ENCODE measurements around the gene USP38.
"Not testable (repeated sequence)": the region's sequence is repeated elsewhere in the genome, so short reads cannot be mapped to it uniquely, and the experiment has no call there.

The USP38 gene

GRCh38 chr4:143253166-143253565 is 68.4 kb downstream of the USP38 start:
- DNase-seq = no peak
- intact Hi-C loops (cut with DNase I) = no loop called here

GRCh38 chr4:143254491-143255226 is 69.9 kb downstream of the USP38 start:
- intact Hi-C loops (cut with DNase I) = no loop called here
- no peak for DNase-seq

GRCh38 chr4:143256456-143256855 is 71.7 kb downstream of the USP38 start:
- DNase-seq = no peak
- intact Hi-C loops (cut with DNase I) = no loop called here

- intact Hi-C loops (cut with DNase I) = no loop called here
- DNase-seq = no peak
Observed at GRCh38 chr4:143257356-143257755, 72.6 kb downstream of the USP38 start.

GRCh38 chr4:143260750-143261149 is 76.0 kb downstream of the USP38 start:
- intact Hi-C loops (cut with DNase I) = no loop called here
- DNase-seq = no peak

GRCh38 chr4:143262838-143263237 is 78.1 kb downstream of the USP38 start:
- DNase-seq = no peak
- intact Hi-C loops (cut with DNase I) = no loop called here

- intact Hi-C loops (cut with DNase I) = not testable (repeated sequence)
Observed at GRCh38 chr4:143267690-143268089, 83.0 kb downstream of the USP38 start.

GRCh38 chr4:143270256-143270838 is 85.6 kb downstream of the USP38 start:
- DNase-seq = no peak
- intact Hi-C loops (cut with DNase I) = no loop called here

More at GRCh38 chr4:143267690-143268089, 83.0 kb downstream of the USP38 start:
- DNase-seq = not testable (repeated sequence)

Data from posterior cingulate gyrus (tissue), 11 donors.